GM12801 (cell line): ENCODE results near the gene ARAF.

Experiments used
- CTCF ChIP-seq: IDR thresholded peaks from one replicate; pipeline ENCODE4 v1.5.1; 2011; ENCODE audit warnings: control low read depth; ENCODE audit not compliant: insufficient read length; ENCODE audit errors: extremely low read depth

Gene ARAF

GRCh38 chrX:47611489-47611888, 50.5 kb downstream of the ARAF start:
- no peak for TF ChIP-seq CTCF

GRCh38 chrX:47611926-47612325, 50.9 kb downstream of the ARAF start:
- no peak for TF ChIP-seq CTCF

DNA sequence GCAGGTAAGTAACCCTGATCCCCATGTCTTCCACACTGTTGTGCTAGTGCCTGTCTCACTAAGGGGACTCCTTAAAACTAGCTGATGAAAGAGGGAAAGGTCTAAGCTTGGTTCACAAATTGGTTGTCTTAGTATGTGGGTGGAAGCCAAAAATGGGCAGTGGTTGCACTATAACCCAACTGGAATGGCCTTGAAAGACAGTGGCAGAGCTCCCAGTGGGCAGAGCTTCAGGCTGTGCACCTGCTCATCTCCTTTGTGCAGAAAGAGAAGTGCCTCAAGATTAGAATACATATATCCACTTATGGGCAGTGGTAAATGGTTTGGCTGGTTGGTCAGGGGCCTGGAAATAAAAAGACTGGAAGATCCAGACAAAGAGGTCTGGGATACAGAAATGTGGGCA, 51.4 kb downstream of the ARAF start:
- no peak for TF ChIP-seq CTCF

DNA sequence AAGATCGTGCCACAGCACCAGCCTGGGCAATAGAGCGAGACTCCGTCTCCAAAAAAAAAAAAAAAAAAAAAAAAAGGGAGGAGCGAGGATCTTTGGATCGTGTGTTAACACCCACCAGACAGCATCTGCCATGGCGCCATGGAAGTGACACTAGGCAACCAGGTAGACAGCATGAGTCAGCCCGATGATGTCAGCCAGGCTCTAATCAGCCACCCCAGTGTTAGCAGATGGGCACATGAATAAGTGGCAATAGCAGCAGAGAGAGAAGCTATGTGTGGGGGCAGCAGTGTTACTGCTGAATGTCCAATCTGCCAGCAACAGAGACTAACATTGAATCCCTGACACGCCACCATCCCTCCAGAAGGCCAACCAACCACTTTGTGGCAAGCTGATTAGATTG, 52.1 kb downstream of the ARAF start:
- TF ChIP-seq CTCF: no peak

GRCh38 chrX:47614618-47615017, 53.6 kb downstream of the ARAF start:
- TF ChIP-seq CTCF: no peak

- TF ChIP-seq CTCF: no peak
These were observed 58.0 kb downstream of the ARAF start for GRCh38 chrX:47618923-47619485.

- TF ChIP-seq CTCF: no peak
These were observed 58.7 kb downstream of the ARAF start, which contains the start of gene SYN1 for GRCh38 chrX:47619486-47620302. TSS of gene SYN1 (minus strand) at chrX:47619857. CDS start at chrX:47619728, 129 bp downstream.
